ENCODE measurements around the gene PCDH12.

The PCDH12 gene

DNA sequence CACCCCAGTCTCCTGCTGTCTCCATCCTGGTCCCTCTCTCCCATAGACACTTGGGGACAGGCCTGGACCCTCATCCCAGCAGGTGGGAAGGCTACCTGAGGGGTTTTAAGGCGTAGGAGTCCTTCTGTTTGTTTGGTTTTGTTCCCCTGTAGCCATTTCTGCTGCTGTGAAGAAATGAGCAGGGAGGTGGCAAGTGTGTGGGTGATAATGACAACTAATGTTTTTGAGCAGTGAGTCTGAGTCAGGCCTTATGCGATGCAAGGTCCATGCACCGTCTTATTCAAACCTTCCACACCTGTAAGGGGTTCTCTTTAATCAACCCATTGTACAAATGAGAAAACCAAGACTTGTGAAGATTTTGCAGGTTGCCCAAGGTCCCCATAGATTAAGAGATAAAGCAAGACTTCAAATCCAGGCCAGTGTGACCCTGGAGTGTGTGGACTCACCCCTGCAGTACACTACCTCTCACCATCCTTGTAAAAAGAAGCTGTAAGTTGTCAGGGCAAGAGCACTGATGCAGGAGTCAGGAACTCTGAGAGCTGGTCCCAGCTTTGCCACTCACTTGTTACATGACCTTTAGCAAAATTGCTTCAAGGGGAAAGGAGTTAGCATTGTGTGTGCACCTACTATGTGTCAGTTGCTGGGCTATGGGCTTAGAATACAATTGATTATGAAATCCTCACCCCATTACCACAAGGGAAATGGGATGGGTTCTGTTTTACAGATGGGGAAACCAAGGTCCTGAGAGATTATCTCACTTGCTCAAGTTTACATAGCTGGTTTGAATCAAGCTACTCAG, 7.6 kb downstream of the PCDH12 start:
- TF ChIP-seq, protein P1, sequence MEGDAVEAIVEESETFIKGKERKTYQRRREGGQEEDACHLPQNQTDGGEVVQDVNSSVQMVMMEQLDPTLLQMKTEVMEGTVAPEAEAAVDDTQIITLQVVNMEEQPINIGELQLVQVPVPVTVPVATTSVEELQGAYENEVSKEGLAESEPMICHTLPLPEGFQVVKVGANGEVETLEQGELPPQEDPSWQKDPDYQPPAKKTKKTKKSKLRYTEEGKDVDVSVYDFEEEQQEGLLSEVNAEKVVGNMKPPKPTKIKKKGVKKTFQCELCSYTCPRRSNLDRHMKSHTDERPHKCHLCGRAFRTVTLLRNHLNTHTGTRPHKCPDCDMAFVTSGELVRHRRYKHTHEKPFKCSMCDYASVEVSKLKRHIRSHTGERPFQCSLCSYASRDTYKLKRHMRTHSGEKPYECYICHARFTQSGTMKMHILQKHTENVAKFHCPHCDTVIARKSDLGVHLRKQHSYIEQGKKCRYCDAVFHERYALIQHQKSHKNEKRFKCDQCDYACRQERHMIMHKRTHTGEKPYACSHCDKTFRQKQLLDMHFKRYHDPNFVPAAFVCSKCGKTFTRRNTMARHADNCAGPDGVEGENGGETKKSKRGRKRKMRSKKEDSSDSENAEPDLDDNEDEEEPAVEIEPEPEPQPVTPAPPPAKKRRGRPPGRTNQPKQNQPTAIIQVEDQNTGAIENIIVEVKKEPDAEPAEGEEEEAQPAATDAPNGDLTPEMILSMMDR (IDR thresholded peaks at IDR 0.05; ENCODE audit: low read depth, low read length, poor library complexity, severe bottlenecking): no peak
- no peak for TF ChIP-seq EZH2phosphoT487 (IDR thresholded peaks at IDR 0.05; ENCODE audit: borderline replicate concordance, low read length)
- peaks cover 10% of the 10 kb centered on the region; the same call in 1 of the 2 replicates for H3K27me3 ChIP-seq (ENCODE audit: control insufficient read depth, low read length)
- no peak overlapping the region for H3K4me3 ChIP-seq (ENCODE audit: low read length)
- no peaks in the 10 kb centered on the region for H3K9me2 ChIP-seq (replicated peaks; ENCODE audit: control insufficient read depth, low read length)
- 0 out of 2 replicates have a peak, but pooled peaks cover 3% of the 10 kb centered on the region for H3K4me1 ChIP-seq (ENCODE audit: control insufficient read depth, low read length)
- no peaks in the 10 kb centered on the region for H3K79me2 ChIP-seq (ENCODE audit: control insufficient read depth, low read length)
- no peaks in the 10 kb centered on the region for H3F3A ChIP-seq (ENCODE audit: control insufficient read depth, insufficient read depth)
- H3K36me3 ChIP-seq (ENCODE audit: control insufficient read depth, low read length): no peaks in the 10 kb centered on the region
- H3K27ac ChIP-seq (ENCODE audit: low read depth, low read length): no peak overlapping the region
- no peak overlapping the region for H3K4me2 ChIP-seq (ENCODE audit: low read length)
- 0 out of 2 replicates have a peak, but pooled peaks cover 2% of the 10 kb centered on the region for H4K20me1 ChIP-seq (ENCODE audit: control insufficient read depth, insufficient read depth, low read depth, low read length)
- no peaks in the 10 kb centered on the region for H3K9me3 ChIP-seq (ENCODE audit: control insufficient read depth, insufficient read depth, low read length)

DNA sequence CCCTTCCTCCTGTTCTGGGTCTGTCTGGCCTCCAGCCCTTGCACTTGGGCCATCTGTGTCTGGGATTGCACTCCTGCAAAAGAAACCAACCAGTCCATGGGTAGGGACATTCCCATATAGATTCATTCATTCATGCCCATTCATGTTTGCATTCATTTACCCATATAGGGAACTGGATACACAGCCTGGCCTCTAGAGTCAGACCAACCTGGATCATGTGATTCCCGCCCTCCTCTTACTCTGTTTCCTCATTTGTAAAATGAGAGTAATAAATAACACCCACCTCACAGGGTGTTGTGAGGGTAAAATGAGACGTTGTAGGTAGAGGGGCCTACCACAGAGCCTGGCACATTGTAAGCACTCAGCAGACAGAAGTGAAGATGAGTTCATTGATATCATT, 8.5 kb downstream of the PCDH12 start:
- Histone ChIP-seq H3F3A (ENCODE audit: control insufficient read depth, insufficient read depth) (no peaks in the 10 kb centered on the region), H3K4me1 (ENCODE audit: control insufficient read depth, low read length) (0 out of 2 replicates have a peak, but pooled peaks cover 3% of the 10 kb centered on the region)
- no peak for TF ChIP-seq EZH2phosphoT487 (IDR thresholded peaks at IDR 0.05; ENCODE audit: borderline replicate concordance, low read length)
- TF ChIP-seq, protein P1 (IDR thresholded peaks at IDR 0.05; ENCODE audit: low read depth, low read length, poor library complexity, severe bottlenecking): no peak

DNA sequence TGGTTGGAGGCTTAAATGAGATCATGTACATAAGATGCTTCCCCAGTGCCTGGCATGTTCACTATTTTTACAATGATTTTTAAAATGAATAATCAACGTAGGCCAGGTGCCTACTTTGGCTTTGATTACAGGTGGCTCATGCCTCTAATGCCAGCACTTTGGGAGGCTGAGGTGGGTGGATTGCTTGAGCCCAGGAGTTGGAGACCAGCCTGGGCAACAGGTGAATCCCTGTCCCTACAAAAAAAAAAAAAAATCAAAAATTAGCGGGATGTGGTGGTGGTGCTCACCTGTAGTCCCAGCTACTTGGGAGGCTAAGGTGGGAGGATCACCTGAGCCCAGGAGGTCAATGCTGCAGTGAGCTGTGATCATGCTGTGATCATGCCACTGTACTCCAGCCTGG, 9.2 kb downstream of the PCDH12 start:
- Histone ChIP-seq H3K4me1 (ENCODE audit: control insufficient read depth, low read length) (0 out of 2 replicates have a peak, but pooled peaks cover 3% of the 10 kb centered on the region), H3K27ac (ENCODE audit: low read depth, low read length) (no peak overlapping the region), H3K9me3 (ENCODE audit: control insufficient read depth, insufficient read depth, low read length) (no peaks in the 10 kb centered on the region), H3F3A (ENCODE audit: control insufficient read depth, insufficient read depth) (no peaks in the 10 kb centered on the region), H3K4me2 (ENCODE audit: low read length) (no peak overlapping the region), H3K79me2 (ENCODE audit: control insufficient read depth, low read length) (no peaks in the 10 kb centered on the region), H3K36me3 (ENCODE audit: control insufficient read depth, low read length) (no peaks in the 10 kb centered on the region), H4K20me1 (ENCODE audit: control insufficient read depth, insufficient read depth, low read depth, low read length) (0 out of 2 replicates have a peak, but pooled peaks cover 2% of the 10 kb centered on the region), H3K27me3 (ENCODE audit: control insufficient read depth, low read length) (peaks cover 11% of the 10 kb centered on the region), H3K4me3 (ENCODE audit: low read length) (no peak overlapping the region), H3K9me2 (replicated peaks; ENCODE audit: control insufficient read depth, low read length) (no peaks in the 10 kb centered on the region)
- TF ChIP-seq, protein P1 (IDR thresholded peaks at IDR 0.05; ENCODE audit: low read depth, low read length, poor library complexity, severe bottlenecking): no peak
- TF ChIP-seq EZH2phosphoT487 (IDR thresholded peaks at IDR 0.05; ENCODE audit: borderline replicate concordance, low read length): no peak

More for the DNA sequence above, 8.5 kb downstream of the PCDH12 start:
- peaks cover 10% of the 10 kb centered on the region; the same call in 1 of the 2 replicates for H3K27me3 ChIP-seq (ENCODE audit: control insufficient read depth, low read length)
- no peaks in the 10 kb centered on the region for H3K36me3 ChIP-seq (ENCODE audit: control insufficient read depth, low read length)
- H4K20me1 ChIP-seq (ENCODE audit: control insufficient read depth, insufficient read depth, low read depth, low read length): 0 out of 2 replicates have a peak, but pooled peaks cover 2% of the 10 kb centered on the region
- H3K4me3 ChIP-seq (ENCODE audit: low read length): no peak overlapping the region
- no peaks in the 10 kb centered on the region for H3K9me2 ChIP-seq (replicated peaks; ENCODE audit: control insufficient read depth, low read length)
- no peaks in the 10 kb centered on the region for H3K9me3 ChIP-seq (ENCODE audit: control insufficient read depth, insufficient read depth, low read length)
- H3K4me2 ChIP-seq (ENCODE audit: low read length): no peak overlapping the region
- no peak overlapping the region for H3K27ac ChIP-seq (ENCODE audit: low read depth, low read length)
- no peaks in the 10 kb centered on the region for H3K79me2 ChIP-seq (ENCODE audit: control insufficient read depth, low read length)
